Activated T-cell treated with anti-CD3 and anti-CD28 coated beads for 48 hours (primary cell): Measurements from ENCODE around the gene GRPEL1.

Experiments
- DNase-seq: peaks from one replicate; pipeline ENCODE4 v3.0.0-alpha.2; 2020; ENCODE audit warnings: low read depth

GRPEL1 gene

DNA sequence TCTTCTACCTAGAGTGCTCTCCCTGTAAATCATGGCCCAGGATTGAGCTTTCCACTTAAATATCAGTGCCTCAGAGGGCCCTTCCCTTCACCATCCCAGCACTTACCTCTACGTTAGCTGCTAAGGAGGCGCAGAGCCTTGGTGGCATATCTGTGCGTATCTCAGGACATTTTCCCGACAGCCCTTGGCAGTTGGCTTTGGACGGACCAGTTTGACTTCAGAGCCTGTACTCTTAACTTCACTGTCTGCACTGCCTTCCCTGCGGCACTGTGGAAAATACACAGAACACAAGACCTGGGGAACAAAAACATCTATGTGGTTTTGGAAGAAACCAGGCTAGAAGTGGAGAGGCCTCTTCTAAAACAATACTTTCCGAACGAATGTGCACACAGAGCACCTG lies 22.3 kb downstream of the GRPEL1 start:
- no peak for DNase-seq

DNA sequence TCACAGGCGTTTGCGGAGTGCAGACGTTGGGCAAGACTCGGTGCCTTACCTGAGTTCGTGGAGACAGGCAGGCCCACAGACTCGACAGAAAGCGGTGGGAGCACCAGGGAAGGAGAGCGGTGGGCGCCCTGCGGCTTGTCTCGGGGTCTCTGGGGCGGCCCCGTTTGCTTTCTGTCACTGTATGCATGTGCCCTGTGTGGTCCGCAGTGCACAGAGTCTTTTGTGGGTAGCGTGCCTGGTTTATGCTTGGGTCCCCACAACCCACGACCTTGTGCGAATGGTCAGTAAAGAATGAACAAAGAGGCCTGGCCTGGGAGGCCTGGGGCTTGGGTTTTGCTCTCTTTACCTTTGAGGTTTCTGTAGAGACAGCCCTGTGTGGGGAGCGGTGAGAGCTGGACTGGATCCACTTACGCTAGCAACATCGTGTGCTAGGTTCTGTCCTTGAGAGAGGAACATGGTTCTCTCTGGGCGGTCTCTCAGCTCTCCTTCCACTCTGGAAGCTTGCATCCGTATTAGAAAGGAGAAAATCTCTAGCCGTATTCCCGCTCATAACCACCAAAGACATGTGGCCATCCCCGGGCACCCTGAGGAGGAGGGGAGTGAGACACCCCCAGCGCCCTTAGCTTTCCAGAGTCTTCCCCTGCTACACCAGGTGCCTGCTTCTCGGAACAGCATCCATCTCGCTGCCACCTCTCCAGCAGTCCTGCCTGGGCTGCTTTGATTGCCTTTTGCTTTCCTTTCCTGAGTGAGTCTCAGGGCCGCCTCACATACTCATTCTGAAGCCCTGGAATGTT lies 23.5 kb downstream of the GRPEL1 start:
- no peak for DNase-seq

DNA sequence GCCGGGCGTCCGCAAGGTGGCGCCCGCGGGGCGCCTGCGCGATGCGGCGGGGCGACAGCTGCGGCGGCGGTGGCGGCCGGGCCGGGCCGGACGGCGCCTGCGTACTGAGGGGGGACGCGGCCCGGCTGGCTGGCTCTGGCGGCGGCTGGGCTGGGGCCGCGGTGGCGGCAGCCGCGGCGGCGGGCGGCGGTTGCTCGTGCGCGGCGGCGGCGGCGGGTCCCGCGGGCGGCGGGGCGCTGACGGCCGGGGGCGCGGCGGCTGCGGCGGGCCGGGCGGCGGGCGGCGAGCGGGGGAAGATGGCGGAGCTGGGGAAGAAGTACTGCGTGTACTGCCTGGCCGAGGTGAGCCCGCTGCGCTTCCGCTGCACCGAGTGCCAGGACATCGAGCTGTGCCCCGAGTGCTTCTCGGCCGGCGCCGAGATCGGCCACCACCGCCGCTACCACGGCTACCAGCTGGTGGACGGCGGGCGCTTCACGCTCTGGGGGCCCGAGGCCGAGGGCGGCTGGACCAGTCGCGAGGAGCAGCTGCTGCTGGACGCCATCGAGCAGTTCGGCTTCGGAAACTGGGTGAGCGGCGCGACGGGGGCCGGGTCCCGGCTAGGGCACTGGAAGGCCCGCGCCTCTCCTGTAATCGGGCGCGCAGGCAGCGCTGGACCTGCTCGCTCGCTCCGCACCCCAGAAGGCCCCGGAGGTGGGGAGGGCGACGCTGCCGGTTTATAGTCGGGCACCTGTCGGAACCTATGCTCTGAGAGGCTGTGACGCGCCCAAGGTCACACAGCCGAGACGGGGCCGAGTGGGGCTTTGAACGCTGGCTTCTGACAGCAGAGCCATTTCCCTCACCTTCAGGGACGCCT lies 24.4 kb downstream of the GRPEL1 start, which contains the start of gene TADA2B:
TSS of gene TADA2B (plus strand) at position 89 of the 853 bp plus-strand sequence. CDS start at position 297, 208 bp downstream.
- DNase-seq: peak; percentile 96

- no peak for DNase-seq
These were observed 25.2 kb downstream of the GRPEL1 start for GRCh38 chr4:7042503-7043283.

DNA sequence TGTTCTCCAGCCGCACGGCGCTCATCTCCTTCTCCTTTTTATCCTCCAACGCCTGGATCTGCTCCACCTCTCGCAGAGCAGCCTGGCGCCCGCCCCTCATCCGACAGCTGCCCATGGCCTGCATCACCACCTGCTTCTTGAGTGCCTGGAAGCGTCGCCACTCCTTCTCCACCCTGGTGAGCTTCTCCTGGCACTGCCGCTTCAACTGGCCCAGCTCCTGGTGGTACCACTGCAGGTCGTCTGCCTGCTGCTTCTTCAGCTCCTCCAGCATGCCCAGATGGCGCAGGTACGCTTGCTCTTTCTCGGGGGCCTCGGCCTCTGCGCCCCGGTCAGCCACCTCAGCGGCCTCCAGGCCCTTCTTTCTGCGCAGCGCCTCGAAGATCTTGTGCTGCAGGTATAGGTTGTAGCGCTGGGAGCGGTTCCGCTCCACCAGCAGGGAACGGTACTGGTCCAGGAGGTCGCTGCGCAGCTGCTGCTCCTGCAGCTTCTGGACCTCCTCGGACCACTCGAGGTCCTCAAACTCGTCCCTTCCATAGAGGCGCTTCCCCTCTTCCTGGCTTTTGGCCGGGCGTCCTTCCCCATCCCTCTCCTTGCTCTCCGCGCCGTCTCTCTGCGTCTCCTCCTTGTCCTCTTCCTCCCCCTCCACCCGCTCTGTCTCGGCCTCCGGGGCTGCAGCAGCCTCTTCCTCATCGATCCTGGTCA lies 25.9 kb downstream of the GRPEL1 start:
- DNase-seq: no peak

DNA sequence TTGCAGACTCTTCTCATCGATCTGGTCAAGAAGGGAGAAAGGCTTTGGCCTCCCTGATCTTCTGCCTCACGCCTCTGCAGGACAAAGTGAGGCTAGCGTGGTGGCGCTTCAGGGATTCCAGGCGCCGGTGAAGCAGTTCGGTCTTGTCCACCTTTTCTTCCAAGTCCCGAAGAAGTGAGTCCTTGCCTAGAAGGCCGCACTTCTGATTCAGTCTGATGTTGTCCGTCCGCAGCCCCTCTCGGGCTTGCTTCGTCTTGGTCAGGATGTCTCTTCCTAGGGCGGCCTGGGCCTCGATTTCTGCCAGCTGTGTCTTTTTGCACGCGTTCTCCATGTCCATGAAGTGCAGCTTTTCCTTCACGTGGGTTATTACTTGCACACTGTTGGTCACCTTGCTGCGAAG lies 26.6 kb downstream of the GRPEL1 start:
- DNase-seq: no peak

GRCh38 chr4:7040765-7041164 lies 27.1 kb downstream of the GRPEL1 start:
- no peak for DNase-seq

- DNase-seq: no peak
These were observed 30.4 kb downstream of the GRPEL1 start for GRCh38 chr4:7037425-7037824.

DNA sequence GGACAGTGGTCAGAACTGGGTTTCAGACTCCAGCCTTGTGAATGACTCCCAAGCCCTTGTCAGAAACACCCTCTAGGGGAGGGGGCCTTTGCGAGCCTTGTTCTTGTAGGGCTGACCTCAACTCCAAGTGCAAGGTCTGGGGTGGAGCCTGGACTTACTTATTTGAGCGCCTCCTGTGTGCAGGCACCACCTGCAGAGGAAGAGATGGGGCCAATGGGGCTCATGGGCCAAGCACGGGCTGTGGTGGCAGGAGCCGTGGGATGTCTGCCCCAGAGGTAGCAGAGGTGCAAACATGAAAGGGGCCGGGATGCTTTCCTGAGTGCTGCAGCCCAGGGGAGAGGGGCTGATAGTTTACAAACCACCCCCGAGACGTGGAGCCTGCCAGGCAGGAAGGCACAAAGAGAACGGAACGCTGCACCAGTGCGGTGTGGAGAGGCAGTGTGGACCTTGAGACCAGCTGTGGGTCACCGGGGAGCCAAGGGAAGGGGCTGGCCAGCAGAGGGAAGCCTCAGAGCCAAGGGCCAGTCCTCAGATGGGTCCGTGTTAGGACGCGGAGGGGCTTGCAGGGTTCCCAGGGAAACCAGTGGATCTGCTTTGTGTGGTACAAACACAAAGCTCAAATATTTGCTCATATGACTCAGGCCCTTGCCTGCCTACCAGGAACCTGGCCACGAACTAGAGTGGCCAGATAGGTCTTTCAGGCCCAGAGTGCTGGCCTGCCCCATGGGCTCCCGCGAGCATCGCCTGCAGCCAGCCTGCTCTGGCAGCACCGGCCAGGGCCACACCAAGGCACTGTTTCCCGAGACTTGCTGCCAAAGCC lies 33.4 kb downstream of the GRPEL1 start:
- DNase-seq: no peak

DNA sequence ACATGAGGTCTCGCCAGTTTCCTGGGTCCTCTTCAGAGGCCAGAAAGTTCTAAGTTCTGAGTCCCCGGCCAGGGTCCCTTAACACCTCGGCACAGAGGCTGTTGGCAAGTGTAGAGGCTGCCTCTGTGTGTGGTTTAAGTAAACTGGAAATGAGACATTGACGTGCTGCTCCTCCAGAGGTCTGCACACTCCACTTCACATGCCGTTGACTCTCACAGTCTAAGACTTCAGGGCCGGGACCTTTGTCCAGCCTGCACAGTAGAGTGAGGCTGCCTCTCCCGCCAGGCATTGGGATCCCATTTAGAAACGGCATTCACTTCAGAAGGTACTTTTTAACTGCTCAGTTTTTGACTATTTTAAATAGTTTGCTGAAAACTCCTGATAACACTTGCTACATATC lies 35.3 kb downstream of the GRPEL1 start:
- no peak for DNase-seq

GRCh38 chr4:7031558-7032449 lies 36.1 kb downstream of the GRPEL1 start:
- no peak for DNase-seq

- no peak for DNase-seq
These were observed 37.0 kb downstream of the GRPEL1 start for GRCh38 chr4:7030856-7031255.

GRCh38 chr4:7029921-7030320 lies 37.9 kb downstream of the GRPEL1 start:
- no peak for DNase-seq

- no peak for DNase-seq
These were observed 38.7 kb downstream of the GRPEL1 start for GRCh38 chr4:7029212-7029611.

- no peak for DNase-seq
These were observed 40.0 kb downstream of the GRPEL1 start for GRCh38 chr4:7027913-7028312.

DNA sequence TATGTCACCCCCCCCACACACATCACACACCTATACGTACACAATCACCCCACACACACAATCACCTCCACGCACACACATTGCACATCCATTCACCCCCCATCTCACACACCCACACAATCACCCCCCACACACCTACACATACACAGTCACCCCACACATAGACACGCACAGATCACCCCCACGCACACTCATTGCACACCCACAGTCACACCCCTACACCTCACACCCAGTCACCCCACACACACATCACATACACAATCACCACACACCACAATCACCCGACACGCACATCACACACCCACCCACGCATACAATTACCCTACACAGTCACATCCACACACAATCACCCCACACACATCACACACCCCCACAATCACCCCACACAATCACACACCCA lies 40.6 kb downstream of the GRPEL1 start:
- DNase-seq: no peak

GRCh38 chr4:7026107-7026506 lies 41.8 kb downstream of the GRPEL1 start:
- no peak for DNase-seq

DNA sequence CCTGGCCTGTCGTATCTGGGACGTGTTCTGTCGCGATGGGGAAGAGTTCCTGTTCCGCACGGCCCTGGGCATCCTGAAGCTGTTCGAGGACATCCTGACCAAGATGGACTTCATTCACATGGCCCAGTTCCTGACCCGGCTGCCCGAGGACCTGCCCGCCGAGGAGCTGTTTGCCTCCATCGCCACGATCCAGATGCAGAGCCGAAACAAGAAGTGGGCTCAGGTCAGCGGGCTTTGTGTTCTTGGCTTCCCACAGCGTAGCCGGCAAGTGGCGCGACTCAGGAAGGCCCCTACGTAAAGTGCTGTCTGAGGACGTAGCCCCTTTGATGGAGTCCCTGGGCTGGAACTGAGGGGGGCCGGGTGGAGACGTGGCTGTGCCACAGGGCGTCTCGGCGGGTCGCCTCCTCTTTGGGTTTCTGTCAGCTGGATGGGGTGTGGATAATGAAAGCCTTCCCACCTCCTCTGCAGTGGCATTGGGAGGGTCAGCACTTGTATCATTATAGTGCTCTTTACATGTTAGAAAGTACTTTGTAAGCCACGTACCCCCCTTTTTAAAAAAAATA lies 42.7 kb downstream of the GRPEL1 start:
- DNase-seq: no peak

- DNase-seq: no peak
These were observed 43.5 kb downstream of the GRPEL1 start for GRCh38 chr4:7024336-7024890.
